ENCODE results near the gene SFSWAP.

DNA sequence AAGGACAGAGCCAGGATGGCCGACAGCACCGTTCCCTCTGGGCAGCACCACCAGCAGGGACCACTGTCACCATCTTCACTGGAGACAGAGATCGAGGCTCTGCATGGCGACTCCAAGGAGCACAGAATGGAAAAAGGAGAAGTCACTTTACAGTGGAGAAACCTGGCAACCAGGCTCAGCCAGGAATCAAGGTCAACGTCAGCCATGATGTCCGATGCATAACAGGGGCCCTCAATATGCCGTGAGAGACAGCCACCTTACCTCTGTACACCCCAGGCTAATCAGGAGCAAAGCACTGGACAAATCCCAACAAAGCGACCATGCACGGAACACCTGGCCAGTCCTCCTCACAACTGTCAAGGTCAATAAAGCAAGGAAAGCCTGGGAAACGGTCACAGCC, 20.6 kb upstream of the SFSWAP start:
- TF ChIP-seq, protein P1, sequence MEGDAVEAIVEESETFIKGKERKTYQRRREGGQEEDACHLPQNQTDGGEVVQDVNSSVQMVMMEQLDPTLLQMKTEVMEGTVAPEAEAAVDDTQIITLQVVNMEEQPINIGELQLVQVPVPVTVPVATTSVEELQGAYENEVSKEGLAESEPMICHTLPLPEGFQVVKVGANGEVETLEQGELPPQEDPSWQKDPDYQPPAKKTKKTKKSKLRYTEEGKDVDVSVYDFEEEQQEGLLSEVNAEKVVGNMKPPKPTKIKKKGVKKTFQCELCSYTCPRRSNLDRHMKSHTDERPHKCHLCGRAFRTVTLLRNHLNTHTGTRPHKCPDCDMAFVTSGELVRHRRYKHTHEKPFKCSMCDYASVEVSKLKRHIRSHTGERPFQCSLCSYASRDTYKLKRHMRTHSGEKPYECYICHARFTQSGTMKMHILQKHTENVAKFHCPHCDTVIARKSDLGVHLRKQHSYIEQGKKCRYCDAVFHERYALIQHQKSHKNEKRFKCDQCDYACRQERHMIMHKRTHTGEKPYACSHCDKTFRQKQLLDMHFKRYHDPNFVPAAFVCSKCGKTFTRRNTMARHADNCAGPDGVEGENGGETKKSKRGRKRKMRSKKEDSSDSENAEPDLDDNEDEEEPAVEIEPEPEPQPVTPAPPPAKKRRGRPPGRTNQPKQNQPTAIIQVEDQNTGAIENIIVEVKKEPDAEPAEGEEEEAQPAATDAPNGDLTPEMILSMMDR (IDR thresholded peaks at IDR 0.05): no peak
- no peak for TF ChIP-seq POLR2A (IDR thresholded peaks at IDR 0.05)
